Activated gamma-delta T cell (primary cell): ENCODE results near the gene EVI5L.

Experiments used
- DNase-seq: peaks from one replicate; lab custom pipeline; 2025; lab: John Stamatoyannopoulos, UW

The EVI5L gene

GRCh38 chr19:7912697-7913564, 82.9 kb downstream of the EVI5L start:
- no peak for DNase-seq

- no peak for DNase-seq
Measured at GRCh38 chr19:7913652-7914051, 83.6 kb downstream of the EVI5L start.

GRCh38 chr19:7914099-7914498, 84.1 kb downstream of the EVI5L start:
- no peak for DNase-seq
